Measurements from ENCODE around the gene SLC37A3. TPM values are rescaled to one million over a fixed set of nuclear protein-coding genes. Genes with fewer than 3 reads are reported as not detected.

Gene SLC37A3
- total RNA-seq, 1 donor from 2014 or later = 71.0 TPM

- H3K27me3 Mint-ChIP-seq (ENCODE audit: low read depth, unreplicated experiment) = peaks cover 17% of the 10 kb centered on the region
- Histone ChIP-seq H3K79me2 (ENCODE audit: insufficient read depth, low read length) (no peaks in the 10 kb centered on the region), H4K20me1 (ENCODE audit: insufficient read depth, low read length) (no peaks in the 10 kb centered on the region), H2AFZ (ENCODE audit: low read depth, low read length) (no peak overlapping the region), H3K36me3 (ENCODE audit: insufficient read depth, low read length) (no peaks in the 10 kb centered on the region), H3K4me2 (ENCODE audit: low read length) (no peak overlapping the region), H3K27ac (ENCODE audit: low read depth, low read length) (no peak overlapping the region), H3K4me3 (ENCODE audit: insufficient read depth, low read depth, low read length) (no peak overlapping the region), H3K27me3 (ENCODE audit: insufficient read depth, low read length) (peaks cover 10% of the 10 kb centered on the region), H3K9me3 (ENCODE audit: insufficient read depth, low read depth, low read length) (no peaks in the 10 kb centered on the region), H3K9ac (ENCODE audit: low read length) (no peak overlapping the region), H3K4me1 (ENCODE audit: insufficient read depth, low read length) (no peaks in the 10 kb centered on the region)
- DNase-seq (ENCODE audit: low read depth) = no peak
- TF ChIP-seq EZH2 (IDR thresholded peaks at IDR 0.05; ENCODE audit: insufficient read depth, low read length) (no peak), CTCF (IDR thresholded peaks at IDR 0.05; ENCODE audit: insufficient read depth, low read depth, low read length) (no peak)
- H3K4me1 Mint-ChIP-seq (ENCODE audit: low read depth, unreplicated experiment) = peaks cover 9% of the 10 kb centered on the region
- no peak overlapping the region for H3K27ac Mint-ChIP-seq (ENCODE audit: unreplicated experiment)
- H3K9me3 Mint-ChIP-seq (ENCODE audit: unreplicated experiment) = peaks cover 8% of the 10 kb centered on the region
- no peak for FAIRE-seq
- H3K4me3 Mint-ChIP-seq (ENCODE audit: unreplicated experiment) = no peak overlapping the region
- peaks cover 2% of the 10 kb centered on the region for H3K36me3 Mint-ChIP-seq (ENCODE audit: low read depth, unreplicated experiment)
Measured at GRCh38 chr7:140310337-140311002, 87.9 kb downstream of the SLC37A3 start.

GRCh38 chr7:140308060-140308459 lies 90.3 kb downstream of the SLC37A3 start:
- Histone ChIP-seq H3K27ac (ENCODE audit: low read depth, low read length) (no peak overlapping the region), H3K9me3 (ENCODE audit: insufficient read depth, low read depth, low read length) (no peaks in the 10 kb centered on the region), H3K4me3 (ENCODE audit: insufficient read depth, low read depth, low read length) (no peak overlapping the region), H3K9ac (ENCODE audit: low read length) (no peak overlapping the region), H2AFZ (ENCODE audit: low read depth, low read length) (no peak overlapping the region), H3K4me2 (ENCODE audit: low read length) (no peak overlapping the region), H3K79me2 (ENCODE audit: insufficient read depth, low read length) (no peaks in the 10 kb centered on the region), H3K4me1 (ENCODE audit: insufficient read depth, low read length) (no peaks in the 10 kb centered on the region), H3K36me3 (ENCODE audit: insufficient read depth, low read length) (no peaks in the 10 kb centered on the region), H4K20me1 (ENCODE audit: insufficient read depth, low read length) (no peaks in the 10 kb centered on the region), H3K27me3 (ENCODE audit: insufficient read depth, low read length) (peaks cover 10% of the 10 kb centered on the region)
- FAIRE-seq (no peak), DNase-seq (ENCODE audit: low read depth) (no peak)
- H3K27ac Mint-ChIP-seq (ENCODE audit: unreplicated experiment) = no peak overlapping the region
- H3K36me3 Mint-ChIP-seq (ENCODE audit: low read depth, unreplicated experiment) = peaks cover 2% of the 10 kb centered on the region
- peaks cover 19% of the 10 kb centered on the region for H3K27me3 Mint-ChIP-seq (ENCODE audit: low read depth, unreplicated experiment)
- peaks cover 4% of the 10 kb centered on the region for H3K9me3 Mint-ChIP-seq (ENCODE audit: unreplicated experiment)
- peaks cover 3% of the 10 kb centered on the region for H3K4me1 Mint-ChIP-seq (ENCODE audit: low read depth, unreplicated experiment)
- TF ChIP-seq CTCF (IDR thresholded peaks at IDR 0.05; ENCODE audit: insufficient read depth, low read depth, low read length) (no peak), EZH2 (IDR thresholded peaks at IDR 0.05; ENCODE audit: insufficient read depth, low read length) (no peak)
- H3K4me3 Mint-ChIP-seq (ENCODE audit: unreplicated experiment) = no peak overlapping the region

GRCh38 chr7:140304191-140304799 lies 94.0 kb downstream of the SLC37A3 start:
- Histone ChIP-seq H3K36me3 (ENCODE audit: insufficient read depth, low read length) (no peaks in the 10 kb centered on the region), H3K4me3 (ENCODE audit: insufficient read depth, low read depth, low read length) (no peak overlapping the region), H3K27ac (ENCODE audit: low read depth, low read length) (no peak overlapping the region), H3K9me3 (ENCODE audit: insufficient read depth, low read depth, low read length) (no peaks in the 10 kb centered on the region), H3K4me2 (ENCODE audit: low read length) (no peak overlapping the region), H4K20me1 (ENCODE audit: insufficient read depth, low read length) (no peaks in the 10 kb centered on the region), H2AFZ (ENCODE audit: low read depth, low read length) (no peak overlapping the region), H3K4me1 (ENCODE audit: insufficient read depth, low read length) (no peaks in the 10 kb centered on the region), H3K9ac (ENCODE audit: low read length) (no peak overlapping the region), H3K27me3 (ENCODE audit: insufficient read depth, low read length) (peaks cover 7% of the 10 kb centered on the region), H3K79me2 (ENCODE audit: insufficient read depth, low read length) (no peaks in the 10 kb centered on the region)
- DNase-seq (ENCODE audit: low read depth) = no peak
- no peak overlapping the region for H3K27ac Mint-ChIP-seq (ENCODE audit: unreplicated experiment)
- H3K27me3 Mint-ChIP-seq (ENCODE audit: low read depth, unreplicated experiment) = peaks cover 37% of the 10 kb centered on the region
- peaks cover 3% of the 10 kb centered on the region for H3K4me1 Mint-ChIP-seq (ENCODE audit: low read depth, unreplicated experiment)
- TF ChIP-seq EZH2 (IDR thresholded peaks at IDR 0.05; ENCODE audit: insufficient read depth, low read length) = no peak
- TF ChIP-seq CTCF (IDR thresholded peaks at IDR 0.05; ENCODE audit: insufficient read depth, low read depth, low read length) = no peak
- H3K36me3 Mint-ChIP-seq (ENCODE audit: low read depth, unreplicated experiment) = no peaks in the 10 kb centered on the region
- peaks cover 1% of the 10 kb centered on the region for H3K9me3 Mint-ChIP-seq (ENCODE audit: unreplicated experiment)
- FAIRE-seq = no peak
- no peak overlapping the region for H3K4me3 Mint-ChIP-seq (ENCODE audit: unreplicated experiment)
